Erythroblast (primary cell): ENCODE results near the gene PCDHA11.
"Not testable (repeated sequence)": the region's sequence is repeated elsewhere in the genome, so short reads cannot be mapped to it uniquely, and the experiment has no call there.

Experiments
- DNase-seq, 2 experiments: peaks; one replicate each; lab custom pipeline; 2025; lab: John Stamatoyannopoulos, UW
- GATA1 ChIP-seq: IDR thresholded peaks from 2 replicates; pipeline ENCODE4 v1.6.1; 2011; ENCODE audit warnings: low read depth, mild to moderate bottlenecking, control low read depth, low read length, moderate library complexity
- POLR2A ChIP-seq: IDR thresholded peaks from 2 replicates; pipeline ENCODE4 v1.6.1; 2011; ENCODE audit warnings: mild to moderate bottlenecking, low read length

The PCDHA11 gene, protein sequence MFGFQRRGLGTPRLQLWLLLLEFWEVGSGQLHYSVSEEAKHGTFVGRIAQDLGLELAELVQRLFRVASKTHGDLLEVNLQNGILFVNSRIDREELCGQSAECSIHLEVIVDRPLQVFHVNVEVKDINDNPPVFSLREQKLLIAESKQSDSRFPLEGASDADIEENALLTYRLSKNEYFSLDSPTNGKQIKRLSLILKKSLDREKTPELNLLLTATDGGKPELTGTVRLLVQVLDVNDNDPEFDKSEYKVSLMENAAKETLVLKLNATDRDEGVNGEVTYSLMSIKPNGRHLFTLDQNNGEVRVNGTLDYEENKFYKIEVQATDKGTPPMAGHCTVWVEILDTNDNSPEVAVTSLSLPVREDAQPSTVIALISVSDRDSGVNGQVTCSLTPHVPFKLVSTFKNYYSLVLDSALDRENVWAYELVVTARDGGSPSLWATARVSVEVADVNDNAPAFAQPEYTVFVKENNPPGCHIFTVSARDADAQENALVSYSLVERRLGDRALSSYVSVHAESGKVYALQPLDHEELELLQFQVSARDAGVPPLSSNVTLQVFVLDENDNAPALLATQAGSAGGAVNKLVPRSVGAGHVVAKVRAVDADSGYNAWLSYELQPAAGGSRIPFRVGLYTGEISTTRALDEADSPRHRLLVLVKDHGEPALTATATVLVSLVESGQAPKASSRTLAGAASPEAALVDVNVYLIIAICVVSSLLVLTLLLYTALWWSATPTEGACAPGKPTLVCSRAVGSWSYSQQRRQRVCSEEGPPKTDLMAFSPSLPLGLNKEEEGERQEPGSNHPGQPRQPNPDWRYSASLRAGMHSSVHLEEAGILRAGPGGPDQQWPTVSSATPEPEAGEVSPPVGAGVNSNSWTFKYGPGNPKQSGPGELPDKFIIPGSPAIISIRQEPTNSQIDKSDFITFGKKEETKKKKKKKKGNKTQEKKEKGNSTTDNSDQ

DNA sequence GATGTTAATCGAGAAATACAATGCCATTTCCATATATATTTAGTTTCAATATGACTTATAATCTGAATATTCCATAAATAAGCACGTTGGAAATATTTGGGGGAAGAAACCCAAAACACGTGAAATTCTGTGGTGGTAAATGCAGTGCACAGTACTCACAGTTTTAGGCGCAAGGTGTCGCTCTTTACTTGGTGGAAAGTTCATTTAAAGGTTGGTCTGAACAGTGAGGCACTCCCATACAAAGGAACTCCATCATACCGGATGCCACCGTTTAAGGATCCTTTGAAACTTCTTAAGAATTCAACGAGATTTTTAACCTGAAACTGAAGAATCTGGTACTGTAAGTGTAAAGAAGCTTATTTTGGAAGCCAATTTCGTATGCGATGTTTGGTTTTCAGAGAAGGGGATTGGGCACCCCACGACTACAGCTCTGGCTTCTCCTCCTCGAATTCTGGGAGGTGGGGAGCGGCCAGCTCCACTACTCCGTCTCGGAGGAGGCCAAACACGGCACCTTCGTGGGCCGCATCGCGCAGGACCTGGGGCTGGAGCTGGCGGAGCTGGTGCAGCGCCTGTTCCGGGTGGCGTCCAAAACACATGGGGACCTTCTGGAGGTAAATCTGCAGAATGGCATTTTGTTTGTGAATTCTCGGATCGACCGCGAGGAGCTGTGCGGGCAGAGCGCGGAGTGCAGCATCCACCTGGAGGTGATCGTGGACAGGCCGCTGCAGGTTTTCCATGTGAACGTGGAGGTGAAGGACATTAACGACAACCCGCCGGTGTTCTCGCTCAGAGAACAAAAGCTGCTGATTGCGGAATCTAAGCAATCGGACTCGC, at the start of gene PCDHA11:
PCDHA11 (plus strand) TSS at position 237 of the 834 bp plus-strand sequence; CDS start at position 384, 147 bp downstream.
- no peak for DNase-seq
- TF ChIP-seq GATA1 (no peak), POLR2A (no peak)

DNA sequence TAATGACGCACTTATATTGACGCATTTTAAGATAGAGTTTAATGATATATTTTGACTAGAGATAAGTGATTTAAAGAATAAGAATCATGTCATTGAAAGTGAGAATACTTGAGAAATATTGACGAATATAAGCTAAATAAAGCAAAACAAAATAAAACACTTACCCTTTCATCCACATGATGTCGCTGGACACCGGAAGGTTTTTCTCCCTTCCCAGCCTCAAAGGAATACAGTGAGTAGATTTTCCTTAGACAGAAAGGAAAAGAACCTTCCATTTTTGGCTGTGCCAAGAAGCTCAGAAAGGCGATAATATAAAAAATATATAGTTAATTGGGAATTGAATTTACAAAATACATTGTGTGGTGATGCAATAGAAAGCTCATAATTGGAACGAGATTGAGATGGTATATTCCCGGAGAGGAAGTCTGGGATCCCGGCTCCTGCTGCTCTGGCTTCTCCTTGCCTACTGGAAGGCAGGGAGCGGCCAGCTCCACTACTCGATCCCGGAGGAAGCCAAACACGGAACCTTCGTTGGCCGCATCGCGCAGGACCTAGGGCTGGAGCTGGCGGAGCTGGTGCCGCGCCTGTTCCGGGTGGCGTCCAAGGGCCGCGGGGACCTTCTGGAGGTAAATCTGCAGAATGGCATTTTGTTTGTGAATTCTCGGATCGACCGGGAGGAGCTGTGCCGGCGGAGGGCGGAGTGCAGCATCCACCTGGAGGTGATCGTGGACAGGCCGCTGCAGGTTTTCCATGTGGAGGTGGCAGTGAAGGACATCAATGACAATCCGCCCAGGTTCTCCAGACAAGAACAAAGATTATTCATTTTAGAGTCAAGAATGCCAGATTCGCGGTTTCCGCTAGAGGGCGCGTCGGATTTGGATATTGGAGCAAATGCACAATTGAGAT, 47.1 kb upstream of the PCDHA11 start, which contains the start of gene PCDHA5:
PCDHA5 (plus strand) TSS at position 239 of the 906 bp plus-strand sequence.
- TF ChIP-seq POLR2A, result no peak
- TF ChIP-seq GATA1, result no peak
- DNase-seq, result peak; percentile 30 to 42

DNA sequence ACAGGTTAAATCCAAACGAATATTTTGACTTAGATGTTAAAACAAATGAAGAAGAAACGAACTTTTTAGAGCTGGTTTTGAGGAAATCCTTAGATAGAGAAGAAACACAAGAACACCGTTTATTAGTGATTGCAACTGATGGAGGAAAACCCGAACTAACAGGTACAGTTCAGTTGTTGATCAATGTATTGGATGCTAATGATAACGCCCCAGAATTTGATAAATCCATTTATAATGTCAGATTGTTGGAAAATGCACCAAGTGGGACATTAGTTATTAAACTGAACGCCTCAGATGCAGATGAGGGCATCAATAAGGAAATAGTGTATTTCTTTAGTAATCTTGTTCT, 46.5 kb upstream of the PCDHA11 start:
- TF ChIP-seq POLR2A (no peak), GATA1 (no peak)
- no peak for DNase-seq

DNA sequence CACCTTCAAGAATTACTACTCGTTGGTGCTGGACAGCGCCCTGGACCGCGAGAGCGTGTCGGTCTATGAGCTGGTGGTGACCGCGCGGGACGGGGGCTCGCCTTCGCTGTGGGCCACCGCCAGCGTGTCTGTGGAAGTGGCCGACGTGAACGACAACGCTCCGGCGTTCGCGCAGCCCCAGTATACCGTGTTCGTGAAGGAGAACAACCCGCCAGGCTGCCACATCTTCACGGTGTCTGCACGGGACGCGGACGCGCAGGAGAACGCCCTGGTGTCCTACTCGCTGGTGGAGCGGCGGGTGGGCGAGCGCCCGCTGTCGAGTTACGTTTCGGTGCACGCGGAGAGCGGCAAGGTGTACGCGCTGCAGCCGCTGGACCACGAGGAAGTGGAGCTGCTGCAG, 45.8 kb upstream of the PCDHA11 start:
- DNase-seq, result not testable (repeated sequence)

DNA sequence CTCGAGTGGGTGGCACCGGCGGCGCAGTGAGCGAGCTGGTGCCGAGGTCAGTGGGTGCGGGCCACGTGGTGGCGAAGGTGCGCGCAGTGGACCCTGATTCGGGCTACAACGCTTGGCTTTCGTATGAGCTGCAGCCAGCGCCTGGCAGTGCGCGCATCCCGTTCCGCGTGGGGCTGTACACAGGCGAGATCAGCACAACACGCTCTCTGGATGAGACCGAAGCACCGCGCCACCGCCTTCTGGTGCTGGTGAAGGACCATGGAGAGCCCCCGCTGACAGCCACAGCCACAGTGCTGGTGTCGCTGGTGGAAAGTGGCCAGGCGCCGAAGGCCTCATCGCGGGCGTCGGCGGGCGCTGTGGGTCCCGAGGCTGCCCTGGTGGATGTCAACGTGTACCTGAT, 45.3 kb upstream of the PCDHA11 start:
- no peak for TF ChIP-seq POLR2A
- no peak for TF ChIP-seq GATA1
- no peak for DNase-seq

DNA sequence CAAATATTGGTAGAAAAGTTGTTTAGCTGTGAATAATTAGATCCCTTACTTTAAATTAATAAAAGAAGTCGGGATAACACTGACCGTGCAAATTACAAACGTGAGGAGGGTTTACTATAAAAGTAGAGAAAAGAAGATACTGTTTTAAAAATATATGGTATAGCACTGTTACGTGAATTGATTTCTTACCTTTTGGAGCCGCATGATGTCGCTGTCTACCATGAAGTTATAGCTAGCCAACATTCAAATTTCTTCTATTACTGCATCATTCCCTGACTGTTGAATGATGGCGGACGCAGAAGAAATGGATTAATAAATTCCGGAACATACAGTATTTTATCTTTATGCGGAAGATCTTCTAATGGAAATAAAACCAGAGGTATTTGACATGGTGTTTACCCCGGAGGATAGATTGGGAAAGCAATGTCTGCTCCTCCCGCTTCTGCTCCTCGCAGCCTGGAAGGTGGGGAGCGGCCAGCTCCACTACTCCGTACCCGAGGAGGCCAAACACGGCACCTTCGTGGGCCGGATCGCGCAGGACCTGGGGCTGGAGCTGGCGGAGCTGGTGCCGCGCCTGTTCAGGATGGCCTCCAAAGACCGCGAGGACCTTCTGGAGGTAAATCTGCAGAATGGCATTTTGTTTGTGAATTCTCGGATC, 40.9 kb upstream of the PCDHA11 start, which contains the start of gene PCDHA6:
PCDHA6 (plus strand) TSS at position 257 of the 658 bp plus-strand sequence; CDS start at position 389, 132 bp downstream.
- peak in 1 of 2 experiments; percentile 2 for DNase-seq
- TF ChIP-seq GATA1, result no peak
- TF ChIP-seq POLR2A, result no peak

DNA sequence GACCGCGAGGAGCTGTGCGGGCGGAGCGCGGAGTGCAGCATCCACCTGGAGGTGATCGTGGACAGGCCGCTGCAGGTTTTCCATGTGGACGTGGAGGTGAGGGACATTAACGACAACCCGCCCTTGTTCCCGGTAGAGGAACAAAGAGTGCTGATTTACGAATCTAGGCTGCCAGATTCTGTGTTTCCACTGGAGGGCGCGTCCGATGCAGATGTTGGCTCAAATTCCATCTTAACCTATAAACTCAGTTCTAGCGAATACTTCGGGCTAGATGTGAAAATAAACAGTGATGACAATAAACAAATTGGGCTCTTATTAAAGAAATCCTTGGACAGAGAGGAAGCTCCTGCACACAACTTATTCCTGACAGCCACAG, 40.4 kb upstream of the PCDHA11 start:
- TF ChIP-seq GATA1 (no peak), POLR2A (no peak)
- DNase-seq, result no peak

DNA sequence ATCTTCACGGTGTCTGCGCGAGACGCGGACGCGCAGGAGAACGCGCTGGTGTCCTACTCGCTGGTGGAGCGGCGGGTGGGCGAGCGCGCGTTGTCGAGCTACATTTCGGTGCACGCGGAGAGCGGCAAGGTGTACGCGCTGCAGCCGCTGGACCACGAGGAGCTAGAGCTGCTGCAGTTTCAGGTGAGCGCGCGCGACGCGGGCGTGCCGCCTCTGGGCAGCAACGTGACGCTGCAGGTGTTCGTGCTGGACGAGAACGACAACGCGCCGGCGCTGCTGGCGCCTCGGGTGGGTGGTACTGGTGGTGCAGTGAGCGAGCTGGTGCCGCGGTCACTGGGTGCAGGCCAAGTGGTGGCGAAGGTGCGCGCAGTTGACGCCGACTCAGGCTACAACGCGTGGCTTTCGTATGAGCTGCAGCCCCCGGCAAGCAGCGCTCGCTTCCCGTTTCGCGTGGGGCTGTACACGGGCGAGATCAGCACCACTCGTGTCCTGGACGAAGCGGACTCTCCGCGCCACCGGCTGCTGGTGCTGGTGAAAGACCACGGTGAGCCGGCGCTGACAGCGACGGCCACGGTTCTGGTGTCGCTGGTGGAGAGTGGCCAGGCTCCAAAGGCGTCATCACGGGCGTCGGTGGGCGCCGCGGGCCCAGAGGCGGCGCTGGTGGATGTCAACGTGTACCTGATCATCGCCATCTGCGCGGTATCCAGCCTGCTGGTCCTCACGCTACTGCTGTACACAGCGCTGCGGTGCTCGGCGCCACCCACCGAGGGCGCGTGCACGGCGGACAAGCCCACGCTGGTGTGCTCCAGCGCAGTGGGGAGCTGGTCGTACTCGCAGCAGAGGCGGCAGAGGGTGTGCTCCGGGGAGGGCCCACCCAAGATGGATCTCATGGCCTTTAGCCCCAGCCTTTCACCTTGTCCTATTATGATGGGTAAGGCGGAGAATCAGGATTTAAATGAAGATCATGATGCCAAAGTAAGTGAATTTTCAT, 39.0 kb upstream of the PCDHA11 start:
- DNase-seq, result not testable (repeated sequence)

DNA sequence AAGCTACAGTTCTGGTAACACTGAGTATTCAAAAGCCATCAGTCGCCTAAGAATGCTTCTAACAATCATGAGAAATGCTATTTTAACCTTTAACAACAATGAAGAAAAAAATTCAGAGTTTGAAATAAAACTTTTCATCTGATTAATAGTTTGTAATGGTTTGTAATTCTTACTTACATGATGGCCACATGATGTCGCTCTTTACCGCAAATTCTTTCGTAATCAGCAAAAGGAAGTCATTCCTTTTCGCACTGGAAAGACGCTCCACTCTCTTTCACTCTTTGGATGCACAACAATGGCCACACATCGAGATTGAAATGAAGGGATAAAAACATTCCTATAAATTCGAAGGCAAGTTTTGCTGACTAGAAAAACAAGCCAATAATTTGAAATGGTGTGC, 34.8 kb upstream of the PCDHA11 start, which contains the start of gene PCDHA7:
PCDHA7 (plus strand) TSS at position 277 of the 400 bp plus-strand sequence; CDS start at position 392, 115 bp downstream.
- DNase-seq, result peak in 1 of 2 experiments; percentile 3
- TF ChIP-seq POLR2A (no peak), GATA1 (no peak)

DNA sequence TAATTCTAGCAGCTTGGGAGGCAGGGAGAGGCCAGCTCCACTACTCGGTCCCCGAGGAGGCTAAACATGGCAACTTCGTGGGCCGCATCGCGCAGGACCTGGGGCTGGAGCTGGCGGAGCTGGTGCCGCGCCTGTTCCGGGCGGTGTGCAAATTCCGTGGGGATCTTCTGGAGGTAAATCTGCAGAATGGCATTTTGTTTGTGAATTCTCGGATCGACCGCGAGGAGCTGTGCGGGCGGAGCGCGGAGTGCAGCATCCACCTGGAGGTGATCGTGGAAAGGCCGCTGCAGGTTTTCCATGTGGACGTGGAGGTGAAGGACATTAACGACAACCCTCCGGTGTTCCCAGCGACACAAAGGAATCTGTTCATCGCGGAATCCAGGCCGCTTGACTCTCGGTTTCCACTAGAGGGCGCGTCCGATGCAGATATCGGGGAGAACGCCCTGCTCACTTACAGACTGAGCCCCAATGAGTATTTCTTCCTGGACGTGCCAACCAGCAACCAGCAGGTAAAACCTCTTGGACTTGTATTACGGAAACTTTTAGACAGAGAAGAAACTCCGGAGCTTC, 34.2 kb upstream of the PCDHA11 start:
- DNase-seq, result not testable (repeated sequence)
